Measurements from ENCODE around the gene HSD11B1L.

GRCh38 chr19:5686326-5686646 is 5.5 kb downstream of the HSD11B1L start:
- no peak for TF ChIP-seq YY1 (IDR thresholded peaks at IDR 0.05; ENCODE audit: extremely low read depth, insufficient replicate concordance, low read depth, low read length)
- no peak for TF ChIP-seq EZH2 (IDR thresholded peaks at IDR 0.05)
